HG03139 (cell line): ENCODE measurements around the gene MLF2.

Experiments used
- ATAC-seq: cut with Tn5 transposase; IDR thresholded peaks from one replicate; pipeline ENCODE4 v1.9.1; 2021; ENCODE audit not compliant: unreplicated experiment

Gene MLF2, protein sequence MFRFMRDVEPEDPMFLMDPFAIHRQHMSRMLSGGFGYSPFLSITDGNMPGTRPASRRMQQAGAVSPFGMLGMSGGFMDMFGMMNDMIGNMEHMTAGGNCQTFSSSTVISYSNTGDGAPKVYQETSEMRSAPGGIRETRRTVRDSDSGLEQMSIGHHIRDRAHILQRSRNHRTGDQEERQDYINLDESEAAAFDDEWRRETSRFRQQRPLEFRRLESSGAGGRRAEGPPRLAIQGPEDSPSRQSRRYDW

GRCh38 chr12:6752921-6753771 lies at the start of gene MLF2:
TSS of gene MLF2 (minus strand) at chr12:6753141. CDS start at chr12:6752334, 807 bp downstream.
- peak; percentile 88 for ATAC-seq

DNA sequence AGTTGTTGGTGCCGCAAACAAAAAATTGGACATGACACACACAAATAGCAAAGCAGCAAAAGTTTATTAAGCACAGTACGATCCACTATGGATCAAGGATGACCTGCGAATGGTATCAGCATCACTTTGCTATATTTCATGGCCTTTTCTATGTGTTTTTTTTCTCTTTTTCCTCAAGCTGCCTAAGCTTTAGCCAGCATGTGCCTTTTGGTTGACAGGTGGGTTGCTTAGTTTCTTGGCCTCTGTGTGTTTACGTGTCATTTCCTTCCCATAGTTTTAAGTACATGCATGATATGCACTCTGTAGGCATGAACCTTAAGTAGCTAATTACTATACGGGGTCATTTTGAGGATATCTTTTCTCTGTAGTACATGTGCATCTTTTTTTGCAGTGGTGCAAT lies 46.2 kb upstream of the MLF2 start:
- ATAC-seq, result no peak

GRCh38 chr12:6796576-6796975 lies 43.6 kb upstream of the MLF2 start:
- ATAC-seq, result no peak

DNA sequence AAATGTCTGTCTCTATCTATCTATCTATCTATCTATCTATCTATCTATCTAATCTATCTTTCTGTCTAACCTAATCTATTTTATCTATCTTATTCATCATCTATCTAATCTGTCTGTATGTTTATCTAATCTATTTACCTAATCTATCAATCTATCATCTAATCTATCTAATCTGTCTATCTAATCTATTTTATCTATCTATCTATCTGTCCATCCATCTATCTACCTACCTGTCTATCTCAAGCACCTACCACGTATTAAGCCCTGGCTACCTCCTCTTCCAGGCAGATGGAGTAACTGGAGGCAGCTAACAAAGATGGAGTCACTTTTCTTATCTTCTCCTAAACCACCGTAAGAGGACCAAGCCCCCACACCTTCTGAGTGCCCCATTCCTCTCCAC lies 42.1 kb upstream of the MLF2 start:
- no peak for ATAC-seq

GRCh38 chr12:6792522-6793201 lies 39.7 kb upstream of the MLF2 start:
- ATAC-seq, result no peak

GRCh38 chr12:6791931-6792520 lies 39.1 kb upstream of the MLF2 start:
- no peak for ATAC-seq

DNA sequence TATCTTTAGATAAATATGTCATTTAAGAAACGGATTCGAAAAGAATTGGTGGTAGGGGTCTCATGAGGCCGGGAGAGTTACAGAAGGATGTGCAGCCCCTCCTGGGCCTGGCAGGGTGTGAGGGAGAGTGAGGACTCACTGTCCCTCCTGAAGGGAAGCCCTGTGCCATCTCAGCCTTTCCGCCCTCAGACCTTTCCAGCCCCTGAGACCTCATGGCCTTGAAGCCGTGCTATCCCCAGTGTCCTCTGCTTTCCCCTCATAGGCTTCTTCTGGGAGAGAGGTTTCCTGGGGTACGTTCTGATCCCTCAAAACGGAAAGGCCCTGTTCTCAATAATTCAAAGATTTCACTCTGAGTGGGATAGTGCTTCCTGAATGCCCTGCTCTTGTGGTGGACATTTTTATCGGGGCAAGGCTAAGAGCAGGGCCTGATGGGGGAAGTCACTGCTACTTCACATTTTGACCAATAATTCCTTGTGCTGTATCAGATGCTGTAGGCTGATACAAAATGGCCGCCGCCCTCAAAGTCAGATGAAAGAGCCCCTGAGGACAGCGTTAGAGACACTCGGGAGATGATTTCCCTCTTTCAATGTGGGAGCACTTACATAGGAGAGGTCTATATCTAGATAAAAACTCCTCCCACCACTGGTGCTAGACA lies 37.7 kb upstream of the MLF2 start:
- ATAC-seq, result no peak

- ATAC-seq, result no peak
Measured at GRCh38 chr12:6788972-6789924, 36.3 kb upstream of the MLF2 start, which contains the start of gene CD4. TSS of gene CD4 (plus strand) at chr12:6789528. CDS start at chr12:6800139, 10,611 bp downstream.

- no peak for ATAC-seq
Measured at GRCh38 chr12:6787309-6787708, 34.4 kb upstream of the MLF2 start.

DNA sequence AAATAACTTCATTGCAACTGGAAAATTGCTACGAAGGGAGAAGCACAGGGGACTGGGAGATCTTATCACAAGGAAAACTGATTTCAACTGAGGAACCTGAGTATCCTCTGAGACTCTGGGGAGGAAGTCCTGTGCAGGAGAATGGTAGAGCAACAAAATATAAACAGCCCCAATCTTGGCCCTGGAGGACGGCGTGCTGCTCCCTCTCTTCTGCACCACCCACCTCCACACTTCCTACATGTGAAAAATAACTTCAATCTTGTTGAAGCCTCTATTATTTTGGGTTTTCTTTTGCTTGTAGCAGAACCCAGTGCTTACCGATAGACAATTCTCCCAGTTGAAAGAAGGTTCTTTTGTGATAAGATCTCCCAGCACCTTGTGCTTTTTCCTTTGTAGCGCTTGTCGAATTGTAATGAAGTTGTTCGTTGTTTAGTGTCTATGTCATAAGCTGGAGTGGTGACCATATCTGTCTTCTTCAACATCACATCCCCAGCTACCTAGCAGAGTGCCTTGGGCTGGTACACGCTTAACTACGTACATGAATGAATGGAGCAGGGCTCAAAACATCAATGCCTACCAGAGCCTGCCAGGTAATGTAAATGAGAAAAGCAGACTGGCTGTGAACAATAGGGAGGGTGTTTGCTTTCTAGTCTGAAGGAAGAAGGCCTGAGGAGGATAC lies 33.6 kb upstream of the MLF2 start:
- no peak for ATAC-seq

DNA sequence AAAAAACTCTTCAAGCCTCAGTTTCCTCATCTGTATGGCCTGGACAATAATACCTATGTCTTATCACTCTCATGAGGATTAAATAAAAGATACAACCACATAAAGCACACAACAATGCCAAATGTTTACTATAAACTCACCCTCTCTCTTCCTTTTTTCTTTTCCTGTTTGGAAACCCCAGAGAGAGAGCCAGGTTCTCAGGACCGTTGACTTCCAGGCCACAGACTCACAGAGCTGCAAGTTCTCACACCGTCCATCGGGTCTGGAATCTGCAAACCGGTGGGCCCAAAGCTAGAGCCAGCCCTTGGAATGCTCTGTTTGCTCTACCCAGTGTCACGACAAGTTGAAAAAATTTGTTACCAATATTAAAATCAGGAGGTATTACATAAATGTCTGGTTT lies 31.8 kb upstream of the MLF2 start:
- no peak for ATAC-seq

DNA sequence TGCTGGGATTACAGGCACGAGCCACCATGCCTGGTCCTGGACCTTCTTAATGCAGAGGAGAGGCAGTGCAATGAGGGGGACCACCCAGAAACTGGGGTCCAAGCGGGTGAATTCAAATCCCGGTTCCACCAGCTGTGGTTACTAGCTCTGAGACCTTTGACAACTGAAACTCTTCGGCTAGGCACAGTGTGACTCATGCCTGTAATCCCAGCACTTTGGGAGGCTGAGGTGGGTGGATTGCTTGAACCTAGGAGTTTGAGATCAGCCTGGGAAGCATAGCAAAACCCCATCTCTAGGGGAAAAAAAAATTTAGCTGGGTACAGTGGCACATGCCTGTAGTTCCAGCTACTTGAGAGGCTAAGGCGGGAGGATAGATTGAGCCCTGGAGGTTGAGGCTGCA lies 31.4 kb upstream of the MLF2 start:
- no peak for ATAC-seq

DNA sequence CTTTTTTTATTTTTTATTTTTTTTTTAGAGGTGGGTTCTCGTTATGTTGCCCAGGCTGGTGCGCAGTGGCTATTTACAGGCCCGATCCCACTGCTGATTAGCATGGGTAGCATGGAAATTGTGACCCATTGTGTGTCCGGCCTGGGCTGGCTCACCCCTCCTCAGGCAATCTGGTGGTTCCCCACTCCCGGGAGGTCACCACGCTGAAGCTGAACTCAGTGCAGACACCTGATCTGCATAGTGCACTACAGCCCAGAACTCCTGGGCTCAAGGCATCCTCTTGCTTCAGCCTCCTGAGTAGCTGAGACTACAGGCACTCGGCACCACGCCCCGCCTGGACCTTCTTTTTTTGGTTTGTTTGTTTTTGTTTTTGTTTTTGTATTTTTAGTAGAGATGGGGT lies 30.9 kb upstream of the MLF2 start:
- ATAC-seq, result no peak

GRCh38 chr12:6782850-6783566 lies 30.1 kb upstream of the MLF2 start:
- ATAC-seq, result no peak

GRCh38 chr12:6782119-6782518 lies 29.2 kb upstream of the MLF2 start:
- no peak for ATAC-seq

GRCh38 chr12:6780573-6780972 lies 27.6 kb upstream of the MLF2 start:
- no peak for ATAC-seq

DNA sequence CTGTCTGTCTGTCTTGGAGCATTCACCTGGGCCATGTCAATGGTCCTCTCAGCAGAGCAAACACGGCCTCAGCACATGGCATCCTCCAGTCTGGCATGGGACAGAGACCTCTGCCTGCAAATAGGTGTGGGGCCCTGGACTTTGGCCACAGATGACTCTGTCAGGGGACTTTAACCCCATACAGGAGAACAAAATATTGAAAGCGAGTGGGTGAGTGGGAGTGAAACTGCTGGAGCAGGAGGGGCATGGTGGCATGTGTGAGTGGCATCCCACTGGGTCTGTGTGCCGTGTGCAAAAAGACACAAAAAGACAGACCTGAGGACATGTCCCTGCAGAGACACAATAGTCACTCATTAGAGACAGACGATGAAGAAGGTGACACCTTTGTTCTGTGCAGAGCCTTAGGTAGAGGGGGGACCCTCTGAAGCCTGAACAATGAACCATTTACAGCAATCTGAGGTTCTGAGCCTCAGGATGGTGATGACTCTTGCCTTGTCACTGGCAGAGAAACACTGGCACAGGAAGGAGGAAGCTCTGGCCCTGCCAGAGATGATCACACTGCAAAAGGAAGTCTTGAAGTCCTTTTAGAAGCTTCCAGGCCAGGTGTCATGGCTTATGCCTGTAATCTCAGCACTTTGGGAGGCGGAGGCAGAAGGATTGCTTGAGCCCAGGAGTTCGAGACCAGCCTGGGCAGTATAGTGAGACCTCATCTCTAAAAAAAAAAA lies 26.9 kb upstream of the MLF2 start:
- no peak for ATAC-seq
